Upper lobe of left lung (tissue), 4 donors: Measurements from ENCODE around the gene ATP10B.

Source experiments
- CTCF ChIP-seq, 6 experiments: fragments of 450-650 bp in 4 of 6; fragments of 200-600 bp in 2 of 6; sonication (generic) in 2 of 6; IDR thresholded peaks; one replicate each; pipeline ENCODE4 v1.5.1; 2016 to 2019; ENCODE audit warnings: antibody characterized with exemption in 6 of 6
- EP300 ChIP-seq, 4 donors: sonication (generic); formaldehyde crosslinking; IDR thresholded peaks; one replicate each; pipeline ENCODE4 v1.5.1; 2017; ENCODE audit warnings: antibody characterized with exemption in 4 of 4, control low read depth in 2 of 4
- POLR2A ChIP-seq, 4 donors: fragments of 450-650 bp; IDR thresholded peaks; one replicate each; pipeline ENCODE4 v1.5.1; 2016 to 2017; ENCODE audit warnings: antibody characterized with exemption in 4 of 4, mild to moderate bottlenecking in 2 of 4

- TF ChIP-seq CTCF (IDR thresholded peaks at IDR 0.05) (no peak), POLR2A (IDR thresholded peaks at IDR 0.05) (no peak), EP300 (IDR thresholded peaks at IDR 0.05) (no peak)
Observed at GRCh38 chr5:160643616-160644240, 208.3 kb downstream of the ATP10B start.
